ENCODE measurements around the gene ENPP6. TPM values are rescaled to one million over a fixed set of nuclear protein-coding genes. Genes with fewer than 3 reads are reported as not detected.

Gene ENPP6
- polyA plus RNA-seq (ENCODE audit: insufficient read length in 4 of 4): 10 to 100 TPM in 1 of 4 donors, 1 to 10 TPM in 3; 6.3 to 14.2 (median 6.5) TPM

- DNase-seq (ENCODE audit: low read depth in 4 of 4, low spot score in 3 of 4): no peak
These were observed at the start of gene ENPP6 for GRCh38 chr4:184217634-184218033. TSS of gene ENPP6 (minus strand) at chr4:184217873. CDS start at chr4:184217819, 54 bp downstream.

DNA sequence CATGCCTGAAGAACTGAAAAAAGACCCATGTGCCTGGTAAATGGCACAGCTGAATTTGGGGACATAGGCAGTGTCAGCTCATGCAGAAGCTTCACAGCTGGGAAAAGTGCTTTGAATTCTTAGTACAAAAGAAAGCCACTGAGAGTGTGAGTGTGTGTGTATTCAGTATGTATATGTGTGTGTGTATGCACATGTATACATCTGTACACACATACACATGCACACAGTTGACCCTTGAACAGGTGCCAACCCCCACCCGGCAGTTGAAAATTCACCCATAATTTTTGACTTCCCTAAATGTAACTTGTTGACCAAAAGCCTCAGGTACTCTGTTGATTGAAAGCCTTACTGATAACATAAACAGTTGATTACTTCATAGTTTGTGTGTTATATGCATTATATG is 49.5 kb upstream of the ENPP6 start:
- no peak for DNase-seq (ENCODE audit: low read depth in 4 of 4, low spot score in 3 of 4)

GRCh38 chr4:184265546-184266351 is 48.1 kb upstream of the ENPP6 start:
- no peak for DNase-seq (ENCODE audit: low read depth in 4 of 4, low spot score in 3 of 4)

DNA sequence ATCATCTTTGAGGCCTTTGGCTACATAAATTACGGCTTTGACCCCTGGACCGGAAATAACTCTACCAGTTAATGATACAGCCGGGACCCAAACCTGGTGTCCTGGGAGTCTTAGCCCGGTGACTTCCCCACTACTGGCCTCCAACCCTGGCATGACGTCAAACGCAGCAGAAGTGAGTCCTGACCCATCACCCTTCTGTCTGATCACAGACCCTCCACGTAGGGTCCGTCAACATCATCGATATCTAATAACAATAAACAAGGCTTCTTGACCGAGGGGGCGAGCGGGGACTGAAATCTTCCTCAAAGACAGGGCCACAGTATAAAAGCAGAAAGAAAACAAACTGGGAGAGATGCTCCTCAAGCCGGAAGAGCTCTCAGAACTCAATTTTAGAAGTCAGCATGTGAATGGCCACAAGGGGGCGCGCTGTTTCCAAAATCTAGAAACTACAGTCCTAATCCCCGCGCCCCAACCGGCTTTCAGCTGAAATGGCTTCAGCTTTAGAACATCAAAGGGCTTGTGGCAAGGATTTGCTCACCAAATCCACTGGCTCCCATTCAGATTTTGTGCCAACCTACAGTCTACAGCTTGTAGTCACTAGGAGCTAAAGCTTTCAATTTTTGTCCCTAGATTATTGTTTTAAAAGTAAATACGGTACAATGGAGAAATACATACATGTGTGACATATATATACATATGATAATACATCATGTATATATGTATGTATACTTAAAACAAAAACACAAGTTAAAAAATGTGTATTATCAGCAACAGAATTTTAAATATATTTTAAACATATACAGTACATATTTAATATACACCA is 46.4 kb upstream of the ENPP6 start:
- peak; percentile 87 to 91 (median 88) for DNase-seq (ENCODE audit: low read depth in 4 of 4, low spot score in 3 of 4)

GRCh38 chr4:184263461-184263860 is 45.8 kb upstream of the ENPP6 start:
- DNase-seq (ENCODE audit: low read depth in 4 of 4, low spot score in 3 of 4): no peak

DNA sequence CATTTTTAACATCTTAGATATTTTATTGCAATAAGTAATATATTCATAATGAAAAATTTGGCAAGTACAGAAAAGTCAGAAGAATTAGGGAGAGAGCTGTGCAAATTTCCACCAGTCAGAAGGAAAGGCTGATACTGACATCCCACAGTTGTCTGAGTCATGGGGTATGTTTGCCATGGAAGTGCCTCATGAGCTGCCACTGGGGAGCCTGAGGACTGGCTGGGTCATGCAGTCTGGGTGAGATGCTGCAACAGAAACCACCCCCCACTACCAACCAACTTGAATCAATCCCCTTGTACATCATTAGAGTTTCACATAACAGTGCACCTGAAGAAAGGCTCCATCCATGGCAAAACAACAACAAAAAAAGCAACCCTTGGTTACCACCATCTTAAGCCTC is 45.2 kb upstream of the ENPP6 start:
- no peak for DNase-seq (ENCODE audit: low read depth in 4 of 4, low spot score in 3 of 4)

DNA sequence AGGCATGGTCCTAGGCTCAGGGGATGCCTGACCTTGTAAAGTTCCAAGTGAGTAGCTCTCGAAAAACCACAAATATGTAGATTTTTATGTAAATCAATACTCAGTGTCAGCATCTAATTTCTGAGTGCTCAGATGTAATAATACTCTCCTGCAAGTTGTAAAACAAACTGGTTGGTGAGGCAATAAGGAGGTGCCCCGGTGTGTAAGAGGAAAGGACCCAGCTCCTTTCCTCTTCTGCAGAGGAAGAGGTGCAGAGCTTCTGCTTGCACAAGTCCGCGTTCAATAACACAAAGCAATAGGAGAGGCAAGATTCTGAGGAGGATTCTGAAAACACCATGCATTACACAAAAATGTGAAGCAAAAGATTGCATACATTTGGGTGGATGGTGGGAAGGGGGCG is 43.6 kb upstream of the ENPP6 start:
- DNase-seq (ENCODE audit: low read depth in 4 of 4, low spot score in 3 of 4): no peak

DNA sequence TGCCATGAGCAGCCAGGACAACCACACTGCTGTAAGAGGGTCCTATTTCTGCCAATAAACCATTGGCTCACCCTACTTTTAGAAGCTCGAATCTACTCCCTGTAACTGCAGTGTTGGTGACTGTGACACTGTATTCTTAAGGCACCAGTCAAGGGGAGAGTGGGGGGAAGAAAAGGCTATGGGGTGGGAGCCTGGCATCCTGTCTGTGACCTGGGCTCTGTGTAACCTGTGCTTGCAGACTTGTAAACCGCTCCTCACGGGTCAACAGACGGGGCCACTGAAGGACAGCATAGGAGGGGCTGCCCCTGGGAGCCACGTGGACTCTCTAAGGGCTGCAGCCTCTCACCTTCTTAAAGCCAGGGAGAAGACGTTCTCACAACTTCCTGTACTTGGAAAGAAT is 42.2 kb upstream of the ENPP6 start:
- no peak for DNase-seq (ENCODE audit: low read depth in 4 of 4, low spot score in 3 of 4)

DNA sequence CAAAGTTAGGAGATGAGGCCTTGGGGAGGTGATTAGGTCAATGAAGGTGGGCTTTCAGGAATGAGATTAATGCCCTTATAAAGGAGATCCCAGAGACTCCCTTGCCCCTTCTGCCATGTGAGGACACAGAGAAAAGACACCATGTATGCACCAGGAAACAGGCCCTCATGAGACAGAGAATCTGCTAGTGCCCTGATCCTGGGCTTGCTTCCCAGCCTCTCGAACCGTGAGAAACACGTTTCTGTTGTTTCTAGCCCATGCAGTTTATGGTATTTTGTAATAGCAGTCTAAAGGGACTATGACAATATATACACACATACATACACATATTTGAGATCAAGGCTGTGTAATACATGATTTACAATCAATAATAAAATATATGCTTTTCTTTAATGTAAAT is 41.4 kb upstream of the ENPP6 start:
- no peak for DNase-seq (ENCODE audit: low read depth in 4 of 4, low spot score in 3 of 4)

DNA sequence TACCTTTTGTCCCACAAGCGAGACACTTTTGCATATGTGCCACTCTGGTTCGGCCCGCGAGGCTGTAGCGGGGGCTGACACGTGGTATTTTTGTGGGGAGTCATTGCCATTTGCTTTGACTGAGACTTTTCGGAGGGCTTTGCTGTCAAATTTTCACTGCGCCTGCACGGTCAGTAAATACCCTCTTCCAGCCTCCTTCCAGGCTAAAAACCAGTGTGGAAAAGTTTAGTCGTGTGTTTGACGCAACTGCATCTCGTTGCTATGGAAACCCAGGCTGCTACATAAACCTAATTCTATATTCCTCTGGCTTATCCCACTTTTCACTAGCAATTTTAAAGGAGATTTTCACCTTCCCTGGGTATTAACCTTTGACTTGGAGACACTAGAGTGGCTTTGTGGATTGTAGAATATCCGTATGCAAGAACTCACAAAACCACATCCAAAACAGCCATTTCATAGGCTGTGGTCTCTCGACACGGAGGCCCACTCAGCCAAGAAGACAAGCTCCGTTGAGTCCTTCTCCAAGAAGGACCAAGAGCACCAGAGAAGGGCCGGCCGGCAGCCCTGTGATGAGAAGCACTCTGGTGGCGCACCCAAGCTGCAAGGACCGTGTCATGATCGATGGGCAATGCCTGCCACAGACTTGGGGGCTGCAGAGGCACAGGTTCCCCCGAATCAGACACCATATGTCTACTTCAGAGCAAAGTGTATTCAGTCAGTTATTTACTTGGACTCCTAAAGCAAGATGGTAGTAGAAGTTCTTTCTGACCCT is 38.4 kb upstream of the ENPP6 start:
- DNase-seq (ENCODE audit: low read depth in 4 of 4, low spot score in 3 of 4): no peak

- no peak for DNase-seq (ENCODE audit: low read depth in 4 of 4, low spot score in 3 of 4)
These were observed 37.7 kb upstream of the ENPP6 start for GRCh38 chr4:184255361-184255760.

DNA sequence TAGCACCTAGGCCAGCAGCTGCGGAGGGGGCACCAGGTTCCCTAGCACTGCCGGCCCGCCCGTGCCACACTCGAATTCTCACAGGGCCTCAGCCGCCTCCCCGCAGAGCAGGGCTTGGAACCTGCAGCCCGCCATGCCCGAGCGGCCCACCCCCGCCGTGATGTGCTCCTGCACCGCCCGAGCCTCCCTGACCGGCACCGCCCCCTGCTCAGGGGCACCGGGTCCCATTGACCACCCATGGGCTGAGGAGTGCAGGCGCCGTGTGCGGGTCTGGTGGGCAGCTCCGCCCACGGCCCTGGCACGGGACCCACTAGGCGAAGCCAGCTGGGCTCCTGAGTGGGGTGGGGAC is 35.4 kb upstream of the ENPP6 start:
- no peak for DNase-seq (ENCODE audit: low read depth in 4 of 4, low spot score in 3 of 4)

DNA sequence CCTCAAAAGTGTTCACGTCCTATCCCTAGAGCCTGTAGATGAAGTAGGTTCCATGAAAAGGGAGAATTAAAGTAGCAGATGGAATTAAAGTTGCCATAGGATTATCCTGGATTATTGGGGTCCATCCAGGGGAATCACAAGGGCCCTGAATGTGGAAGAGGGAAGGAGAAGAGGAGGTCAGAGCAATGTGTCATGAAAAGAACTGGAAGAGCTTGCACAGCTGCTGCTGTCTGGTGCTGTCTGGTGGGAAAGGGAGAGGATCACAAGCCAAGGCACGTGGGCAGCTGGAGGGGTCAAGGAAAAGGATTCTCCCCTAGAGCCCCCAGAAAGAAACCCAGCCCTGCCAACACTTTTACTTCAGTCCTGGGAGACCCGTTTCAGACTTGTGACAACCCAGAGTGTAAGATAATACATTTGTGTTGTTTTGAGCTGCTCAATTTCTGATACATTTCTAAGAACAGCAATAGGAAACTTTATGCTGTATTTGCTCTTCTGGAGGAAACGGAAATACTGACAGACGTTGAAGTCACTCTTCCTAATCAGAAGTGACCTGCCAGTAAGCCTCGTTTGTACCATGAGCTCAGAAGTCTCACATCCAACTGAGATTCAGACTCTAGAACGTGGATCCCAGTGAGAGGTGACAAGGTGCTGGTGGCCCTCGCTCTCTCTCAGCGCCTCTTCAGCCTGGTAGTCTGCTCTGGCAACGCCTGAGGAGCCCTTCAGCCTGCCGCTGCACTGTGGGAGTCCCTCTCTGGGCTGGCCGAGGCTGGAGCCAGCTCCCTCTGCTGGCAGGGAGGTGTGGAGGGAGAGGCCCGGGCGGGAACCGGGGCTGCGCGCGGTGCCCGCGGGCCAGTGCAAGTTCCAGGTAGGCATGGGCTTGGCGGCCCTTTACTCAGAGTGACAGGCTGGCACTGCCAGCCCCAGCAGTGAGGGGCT is 34.7 kb upstream of the ENPP6 start:
- no peak for DNase-seq (ENCODE audit: low read depth in 4 of 4, low spot score in 3 of 4)

- DNase-seq (ENCODE audit: low read depth in 4 of 4, low spot score in 3 of 4): no peak
These were observed 34.0 kb upstream of the ENPP6 start for GRCh38 chr4:184251670-184251980.

- DNase-seq (ENCODE audit: low read depth in 4 of 4, low spot score in 3 of 4): peak; percentile 15 to 31 (median 20)
These were observed 33.4 kb upstream of the ENPP6 start for GRCh38 chr4:184250795-184251669.

DNA sequence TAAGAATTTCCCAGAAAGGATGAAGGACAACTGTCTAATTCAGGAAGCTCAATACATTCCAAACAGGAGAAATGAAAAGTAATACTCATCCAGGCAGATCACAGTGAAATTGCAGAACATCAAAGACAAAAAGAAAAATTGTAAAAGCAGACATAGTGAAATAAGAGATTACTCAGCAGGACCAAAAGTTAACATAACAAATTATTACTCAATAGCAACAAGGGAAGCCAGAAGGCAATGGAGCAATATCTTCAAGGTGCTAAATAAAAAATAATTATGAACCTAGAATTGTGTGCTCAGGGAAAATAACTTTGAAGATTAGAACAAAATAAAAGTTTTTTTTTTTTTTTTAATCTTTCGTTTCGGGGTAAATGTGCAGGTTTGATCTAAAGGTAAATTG is 30.5 kb upstream of the ENPP6 start:
- DNase-seq (ENCODE audit: low read depth in 4 of 4, low spot score in 3 of 4): no peak

DNA sequence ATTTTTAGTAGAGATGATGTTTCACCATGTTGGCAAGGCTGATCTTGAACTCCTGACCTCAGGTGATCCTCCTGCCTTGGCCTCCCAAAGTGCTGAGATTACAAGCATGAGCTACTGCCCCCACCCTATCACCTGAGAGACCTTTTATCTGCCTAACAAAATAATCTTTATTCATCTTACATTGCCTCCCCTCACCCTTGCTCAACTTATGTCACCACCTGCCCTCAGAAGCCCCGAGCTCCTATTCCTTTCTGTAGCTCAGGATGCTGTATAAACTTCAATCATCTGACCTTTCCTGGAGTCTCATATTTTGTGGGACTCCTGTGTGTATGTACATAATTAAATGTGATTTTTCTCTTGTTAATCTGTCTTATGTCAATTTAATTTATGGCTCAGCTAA is 29.7 kb upstream of the ENPP6 start:
- no peak for DNase-seq (ENCODE audit: low read depth in 4 of 4, low spot score in 3 of 4)

GRCh38 chr4:184246426-184246825 is 28.8 kb upstream of the ENPP6 start:
- no peak for DNase-seq (ENCODE audit: low read depth in 4 of 4, low spot score in 3 of 4)

DNA sequence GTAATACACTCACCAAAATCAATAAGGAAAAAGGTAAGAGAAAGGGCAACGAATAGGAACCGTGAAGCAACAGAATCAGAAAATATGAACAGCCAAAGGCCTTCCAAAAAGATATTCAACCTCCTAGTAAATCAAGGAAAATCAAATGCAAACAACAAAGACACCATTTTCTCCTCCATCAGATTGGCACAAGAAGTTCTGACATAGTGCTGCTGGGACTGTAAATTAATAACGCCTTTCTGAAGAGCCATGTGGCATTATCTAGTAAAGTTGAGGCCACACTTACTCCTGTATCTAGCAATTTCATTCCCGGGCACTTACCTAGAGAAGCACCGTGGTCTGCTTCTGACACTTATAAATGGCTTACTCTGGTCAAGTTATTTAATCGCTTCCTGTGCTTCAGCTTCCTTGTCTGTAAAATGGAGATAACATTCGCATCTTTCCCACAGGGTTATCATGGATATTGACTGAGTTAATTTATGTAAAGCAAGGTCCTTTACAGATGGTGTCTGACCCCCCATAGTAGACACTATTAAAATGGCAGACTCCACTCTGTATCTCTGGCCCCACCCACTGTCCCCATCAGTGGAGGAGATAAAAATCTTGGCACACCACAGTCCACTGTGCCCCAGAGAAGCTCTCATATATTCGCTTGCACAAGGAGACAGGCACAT is 20.5 kb upstream of the ENPP6 start:
- DNase-seq (ENCODE audit: low read depth in 4 of 4, low spot score in 3 of 4): no peak
